Activated CD4-positive, alpha-beta T cell treated with anti-CD3 and anti-CD28 coated beads, Interleukin-2, Interleukin-6, amounts not matched to agents 100 ng/mL and 50 ng/mL, durations not matched to agents 16 hours and 8 hours (primary cell): ENCODE results near the gene FOXC2.

ENCODE experiments used
- DNase-seq: peaks from one replicate; pipeline ENCODE4 v3.0.0-alpha.2; 2020

Gene FOXC2

GRCh38 chr16:86566601-86566965 is at the start of gene FOXC2:
FOXC2 (plus strand) TSS chr16:86566829; CDS start chr16:86567336, 507 bp downstream.
- peak; percentile 42 for DNase-seq

DNA sequence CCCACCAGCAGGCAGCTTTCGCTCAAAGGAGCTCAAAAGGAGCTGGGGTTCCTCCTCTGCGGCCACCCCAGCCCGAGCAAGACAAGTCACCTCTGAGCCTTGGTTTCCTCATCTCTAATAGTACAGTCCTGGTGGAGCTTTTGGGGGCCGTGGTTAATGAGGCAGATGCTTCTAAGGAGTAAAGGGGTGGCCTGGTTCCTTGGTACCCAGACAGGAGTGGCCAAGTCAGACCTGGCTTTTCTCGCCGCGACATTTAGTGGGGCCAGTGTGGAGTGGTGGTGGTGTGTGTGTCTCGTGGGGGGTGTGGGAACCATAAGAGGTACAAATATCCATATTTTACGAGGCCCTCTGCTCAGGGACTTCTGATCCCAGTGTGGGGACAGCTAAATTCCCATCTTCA is 49.6 kb upstream of the FOXC2 start:
- no peak for DNase-seq

GRCh38 chr16:86517652-86518258 is 48.9 kb upstream of the FOXC2 start:
- peak; percentile 41 for DNase-seq

GRCh38 chr16:86519007-86519648 is 47.5 kb upstream of the FOXC2 start:
- no peak for DNase-seq

- peak; percentile 65 for DNase-seq
Observed at GRCh38 chr16:86519649-86520316, 46.8 kb upstream of the FOXC2 start.

DNA sequence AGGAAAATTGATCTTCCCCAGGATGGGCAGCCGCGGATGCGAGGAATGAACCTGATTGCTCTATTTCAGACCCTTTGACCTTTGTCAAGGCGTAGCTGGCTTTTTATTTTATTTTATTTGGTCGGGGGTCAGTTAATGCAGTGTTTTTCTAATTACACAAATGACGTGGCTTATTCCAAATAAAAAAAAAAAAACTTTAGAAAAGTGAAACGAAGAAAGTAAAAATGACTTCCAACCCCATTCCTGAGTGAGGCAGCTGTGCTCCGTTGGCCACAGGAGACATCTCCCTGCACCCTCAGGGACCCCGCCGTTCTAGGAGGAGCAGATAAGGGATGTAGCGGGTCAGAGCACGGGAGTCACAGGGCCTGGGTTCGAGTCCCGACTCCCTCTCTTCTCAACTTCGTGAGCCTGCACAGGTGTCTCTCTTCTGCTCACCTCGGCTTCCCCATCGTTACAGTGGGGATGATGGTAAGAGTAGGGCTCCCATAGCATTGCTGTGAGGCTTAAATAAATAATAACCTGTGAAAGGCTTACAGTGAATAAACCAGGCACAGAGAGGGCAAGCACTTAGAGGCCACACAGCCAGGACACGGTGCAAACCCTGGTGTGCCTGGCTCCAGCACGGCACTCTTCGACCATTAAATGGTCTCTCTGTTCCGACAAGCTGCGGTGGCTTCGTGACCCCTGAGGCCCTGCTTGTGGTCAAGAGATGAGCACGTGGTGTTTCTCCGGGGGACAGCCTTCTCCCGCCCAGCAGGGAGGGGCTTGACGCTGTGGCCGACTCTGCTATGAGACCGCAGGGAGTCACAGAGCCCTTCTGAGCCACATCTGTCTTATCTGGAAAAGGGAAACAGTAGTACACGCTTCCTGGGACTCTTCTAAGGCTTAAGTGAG is 46.1 kb upstream of the FOXC2 start:
- no peak for DNase-seq

DNA sequence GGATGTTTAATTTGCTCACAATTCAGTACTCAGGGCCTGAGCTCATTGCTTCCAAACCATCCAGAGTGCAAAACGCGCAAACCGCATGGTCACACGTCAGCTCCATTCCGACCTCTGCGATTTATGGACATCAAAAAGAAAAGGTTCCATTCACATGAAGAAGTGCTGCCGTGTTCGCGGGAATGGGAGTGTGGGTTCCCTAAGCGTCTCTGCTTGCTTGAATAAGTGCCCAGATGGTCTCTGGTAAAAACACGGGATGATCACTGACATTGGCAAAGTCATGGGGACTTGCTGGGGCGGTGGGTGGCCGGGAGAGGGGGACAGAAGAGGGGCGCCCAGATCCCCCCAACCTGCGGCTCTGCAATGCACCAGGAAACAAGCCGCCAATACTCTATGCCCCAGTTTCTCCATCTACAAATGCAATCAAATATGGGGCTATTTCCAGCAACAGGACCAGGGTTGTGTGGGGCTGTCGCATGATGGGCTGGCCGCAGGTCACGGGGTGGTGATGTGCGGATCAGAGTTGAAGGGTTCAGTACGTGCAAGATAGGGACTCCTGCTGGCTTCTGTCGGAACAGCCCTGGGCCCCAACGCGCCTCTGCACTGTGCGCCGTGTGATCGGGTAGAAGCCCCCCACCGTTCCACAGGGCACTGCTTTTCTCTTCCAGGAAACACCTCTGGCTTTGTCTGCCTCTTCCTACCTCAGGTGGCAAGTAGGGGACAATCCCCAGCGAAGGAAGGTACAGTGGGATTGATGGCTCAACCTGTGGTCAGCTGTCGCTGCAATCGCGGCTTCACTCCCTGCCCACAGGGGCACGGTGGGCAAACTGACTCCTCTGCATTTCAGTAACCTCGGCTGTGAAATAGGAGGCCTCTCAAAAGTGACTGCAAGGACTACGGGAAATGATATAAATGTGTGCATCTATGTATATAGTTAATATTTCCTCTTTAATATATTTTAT is 45.1 kb upstream of the FOXC2 start:
- DNase-seq, result no peak

- no peak for DNase-seq
Observed at GRCh38 chr16:86522634-86523033, 44.0 kb upstream of the FOXC2 start.

DNA sequence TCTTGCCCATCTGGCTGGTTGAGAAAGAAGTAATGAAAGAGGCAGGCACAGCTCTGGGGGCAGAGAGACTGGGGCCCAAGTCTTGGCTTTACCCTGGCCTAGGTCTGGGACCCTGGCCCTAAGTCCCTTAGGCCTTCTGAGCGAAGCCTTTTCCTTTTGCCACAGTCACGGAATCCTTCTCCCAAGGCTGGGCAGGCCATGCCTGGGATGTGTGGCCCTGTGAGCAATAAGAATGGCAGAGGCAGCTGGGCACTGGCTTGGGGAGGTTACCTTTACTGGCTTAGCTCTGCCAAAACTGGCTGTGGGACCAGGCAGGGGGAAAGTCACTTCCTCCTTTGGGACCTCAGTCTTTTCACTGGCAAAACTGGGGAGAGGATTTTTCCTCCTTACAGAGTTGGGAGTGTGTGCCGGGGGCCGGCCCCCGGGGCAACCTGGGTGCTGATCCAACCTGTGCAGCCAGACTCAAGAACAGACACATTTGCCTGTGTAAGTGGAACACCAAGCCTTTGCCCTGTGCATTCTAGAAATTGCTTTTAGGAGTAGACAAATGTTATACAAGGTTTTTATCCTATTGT is 43.4 kb upstream of the FOXC2 start:
- DNase-seq, result no peak

GRCh38 chr16:86524029-86524428 is 42.6 kb upstream of the FOXC2 start:
- no peak for DNase-seq

DNA sequence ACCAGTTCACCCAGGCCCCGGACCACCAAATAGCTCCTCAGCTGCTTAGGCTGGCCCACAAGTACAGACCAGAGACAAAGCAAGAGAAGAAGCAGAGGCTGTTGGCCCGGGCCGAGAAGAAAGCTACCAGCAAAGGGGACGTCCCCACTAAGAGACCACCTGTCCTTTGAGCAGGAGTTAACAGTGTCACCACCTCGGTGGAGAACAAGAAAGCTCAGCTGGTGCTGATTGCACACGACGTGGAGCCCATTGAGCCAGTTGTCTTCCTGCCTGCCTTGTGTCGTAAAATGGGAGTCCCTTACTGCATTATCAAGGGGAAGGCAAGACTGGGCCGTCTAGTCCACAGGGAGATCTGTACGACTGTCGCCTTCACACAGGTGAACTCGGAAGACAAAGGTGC is 40.9 kb upstream of the FOXC2 start:
- no peak for DNase-seq

- no peak for DNase-seq
Observed at GRCh38 chr16:86527366-86527765, 39.3 kb upstream of the FOXC2 start.

GRCh38 chr16:86528061-86528929 is 38.3 kb upstream of the FOXC2 start:
- DNase-seq, result no peak

DNA sequence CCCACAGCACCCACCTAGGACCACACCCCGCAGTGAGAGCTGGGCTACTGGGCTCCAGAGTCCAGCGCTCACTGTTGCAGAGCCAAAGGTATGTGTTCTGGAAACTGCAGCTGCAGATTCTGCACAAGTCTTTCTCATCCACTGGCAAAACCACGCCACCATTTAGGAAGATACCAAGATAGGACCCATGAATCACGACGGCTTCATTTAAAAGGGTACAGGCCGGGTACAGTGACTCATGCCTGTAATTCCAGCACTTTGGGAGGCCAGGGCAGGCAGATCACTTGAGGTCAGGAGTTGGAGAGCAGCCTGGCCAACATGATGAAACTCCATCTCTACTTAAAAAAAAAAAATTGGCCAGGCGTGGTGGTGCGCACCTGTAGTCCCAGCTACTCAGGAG is 37.5 kb upstream of the FOXC2 start:
- DNase-seq, result no peak

DNA sequence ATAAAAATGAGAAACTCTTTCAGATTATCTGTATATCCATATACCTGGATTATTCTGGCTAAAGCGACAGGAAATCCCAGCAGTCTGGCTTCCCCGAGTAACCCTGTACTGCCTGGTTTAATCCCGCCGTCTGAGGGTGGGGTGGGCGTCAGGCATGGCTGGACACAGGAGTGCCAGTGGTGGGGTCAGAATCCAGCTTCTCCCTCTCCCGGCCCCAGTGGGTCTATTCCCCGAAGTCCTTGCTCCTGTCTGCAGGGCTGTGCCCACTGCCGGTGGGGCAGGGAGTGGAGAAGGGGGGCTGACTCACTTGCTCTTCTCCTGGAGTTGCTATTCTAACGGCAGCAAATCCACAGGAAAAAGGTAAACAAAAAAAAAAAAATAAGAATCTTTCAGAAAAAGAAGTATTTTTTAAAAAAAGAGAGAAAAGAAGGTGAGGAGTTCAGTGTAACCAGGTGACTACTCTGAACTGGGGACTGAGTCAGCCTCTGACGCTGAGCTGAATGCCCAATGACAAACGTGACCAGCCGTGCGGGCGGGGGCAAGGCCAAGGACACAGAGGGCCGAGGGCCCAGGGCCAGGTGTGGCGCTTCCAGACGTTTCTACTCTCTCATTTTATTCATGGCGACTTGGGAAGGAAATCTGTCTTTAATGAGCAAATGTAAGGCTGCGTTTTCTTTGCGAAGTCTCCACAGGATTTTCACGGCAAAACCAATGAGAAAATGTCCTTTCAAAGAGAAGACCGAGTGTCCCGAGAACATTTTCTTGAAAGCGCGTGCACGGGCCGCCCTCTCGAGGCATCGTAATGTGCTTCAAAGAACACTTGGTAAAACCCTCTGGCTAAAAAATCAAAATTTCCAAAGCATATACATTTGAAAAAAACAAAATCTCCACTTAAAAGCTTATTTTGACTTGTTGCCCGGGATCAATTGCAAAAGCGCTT is 36.1 kb upstream of the FOXC2 start:
- DNase-seq, result no peak

DNA sequence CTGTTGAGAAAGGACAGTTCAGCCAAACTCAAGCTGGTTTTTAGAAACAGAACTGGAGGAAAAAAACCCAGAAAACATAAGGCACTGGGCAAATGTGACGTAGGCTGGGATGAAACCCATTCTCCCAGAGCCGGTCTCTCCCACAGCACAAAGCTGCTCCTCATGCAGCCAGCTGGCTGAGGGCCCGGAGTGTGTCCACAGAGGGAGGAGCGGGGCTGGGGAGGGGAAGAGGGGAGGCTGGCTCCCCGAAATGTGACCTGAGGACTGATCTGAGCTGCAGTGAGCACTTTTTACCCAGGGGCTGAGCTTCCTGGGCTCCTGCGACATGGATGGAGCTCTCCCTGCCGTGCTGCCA is 35.5 kb upstream of the FOXC2 start:
- no peak for DNase-seq

DNA sequence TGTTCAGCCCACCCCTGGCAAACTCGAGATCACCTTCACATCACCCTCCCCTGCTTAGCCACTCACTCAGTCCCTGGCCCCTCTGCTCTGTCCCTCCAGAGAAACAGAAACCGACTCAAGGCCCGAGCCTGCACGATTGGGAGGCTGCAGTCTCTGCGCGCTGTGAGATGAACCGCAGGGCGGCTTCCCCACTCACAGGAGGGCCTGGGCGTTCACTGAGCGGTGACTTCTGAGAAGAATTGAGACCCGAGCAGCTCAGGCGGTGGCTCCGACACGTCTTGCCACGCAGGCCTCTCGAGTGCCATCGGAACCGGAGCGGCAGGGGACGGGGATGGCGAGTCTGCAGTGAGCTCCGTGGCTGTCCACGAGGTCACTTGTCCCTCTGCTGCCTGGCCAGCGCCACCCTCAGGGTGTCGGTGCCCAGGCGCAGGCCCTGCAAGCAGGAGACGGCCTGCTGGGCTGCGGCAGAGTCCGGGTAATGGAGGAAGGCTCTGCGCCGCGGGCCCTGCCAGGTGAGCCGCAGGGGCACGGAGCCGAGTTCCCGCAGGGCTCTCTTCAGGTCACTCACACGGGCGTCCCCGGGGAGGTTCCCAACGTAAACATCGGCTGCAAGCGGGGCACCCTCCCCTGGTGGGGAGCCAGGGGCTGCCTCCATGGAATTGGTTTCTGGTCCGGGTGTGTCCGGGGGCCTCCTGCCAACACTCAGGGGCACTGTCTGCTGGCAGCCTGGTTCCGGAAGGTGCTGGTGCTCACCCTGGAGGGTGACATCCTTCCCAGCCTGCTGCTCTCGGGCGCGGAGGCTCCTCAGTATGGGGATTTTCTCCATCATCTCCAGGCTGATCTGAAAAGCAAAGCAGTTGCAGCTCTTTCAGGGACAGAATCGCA is 34.7 kb upstream of the FOXC2 start:
- no peak for DNase-seq

- DNase-seq, result no peak
Observed at GRCh38 chr16:86532526-86532815, 34.2 kb upstream of the FOXC2 start.

GRCh38 chr16:86533076-86533475 is 33.6 kb upstream of the FOXC2 start:
- no peak for DNase-seq
